Neural progenitor cell (in vitro differentiated cells): ENCODE results near the gene GON4L.
"Not testable (repeated sequence)": the region's sequence is repeated elsewhere in the genome, so short reads cannot be mapped to it uniquely, and the experiment has no call there.

Source experiments
- CTCF ChIP-seq: fragments of 200-600 bp; sonication (generic); IDR thresholded peaks from 2 replicates; pipeline ENCODE4 v1.5.1; 2017; ENCODE audit warnings: antibody characterized with exemption, mild to moderate bottlenecking
- EZH2 ChIP-seq: fragments of 200-600 bp; sonication (generic); IDR thresholded peaks from 2 replicates; pipeline ENCODE4 v1.6.1; 2017; ENCODE audit warnings: antibody characterized with exemption, mild to moderate bottlenecking, moderate library complexity
- EZH2phosphoT487 ChIP-seq: fragments of 200-600 bp; sonication (generic); IDR thresholded peaks from 2 replicates; pipeline ENCODE4 v1.6.1; 2017; ENCODE audit warnings: antibody characterized with exemption

GRCh38 chr1:155712636-155713035 lies 144.4 kb downstream of the GON4L start:
- peak; percentile 21 for TF ChIP-seq CTCF
- not testable (repeated sequence) for TF ChIP-seq EZH2phosphoT487, EZH2
